T-cell (primary cell): ENCODE data around the gene HORMAD1. TPM values are rescaled to one million over a fixed set of nuclear protein-coding genes. Genes with fewer than 3 reads are reported as not detected.
"Not testable (repeated sequence)": the region's sequence is repeated elsewhere in the genome, so short reads cannot be mapped to it uniquely, and the experiment has no call there.

ENCODE experiments used
- ATAC-seq, 4 experiments: fragments of 200-7000 bp in 3 of 4; fragments of 150-1000 bp in 1 of 4; cut with Tn5 transposase; replicated peaks in 1 of 4; 1 replicate in 3 of 4; 2 replicates in 1 of 4; pipeline ENCODE4 v1.10.0; 2021; ENCODE audit warnings: moderate library complexity in 3 of 4, mild to moderate bottlenecking in 2 of 4, moderate number of reproducible peaks in 1 of 4
- CTCF ChIA-PET, 2 donors: fragments of 300-600 bp; sonication (Branson Sonifier 250); formaldehyde crosslinking; loops; one replicate each; lab custom pipeline; 2022; ENCODE audit warnings: antibody characterized with exemption in 2 of 2; lab: Charles Lee
- POLR2A ChIA-PET, 2 donors: fragments of 300-600 bp; sonication (Branson Sonifier 250); formaldehyde crosslinking; loops; one replicate each; lab custom pipeline; 2022; ENCODE audit warnings: antibody characterized with exemption in 2 of 2; lab: Charles Lee
- DNase-seq, 35 experiments: peaks; one replicate each; pipeline versions ENCODE4 v3.0.0 to v3.0.0-alpha.2; 2013 to 2023
- H3K27ac ChIP-seq: one replicate; pipeline ENCODE4 v1.5.1; 2013; ENCODE audit warnings: low read length
- H3K27me3 ChIP-seq, 2 experiments: replicated peaks in 1 of 2; 1 replicate in 1 of 2; 2 replicates in 1 of 2; pipeline versions ENCODE4 v1.6.1 to v1.7.0; 2013; ENCODE audit warnings: low read length in 1 of 2, mixed read lengths in 1 of 2; ENCODE audit not compliant: control insufficient read depth in 2 of 2, insufficient read depth in 2 of 2; ENCODE audit errors: extremely low read depth in 1 of 2
- H3K36me3 ChIP-seq, 2 donors: 1 replicate in 1 of 2; 2 replicates in 1 of 2; pipeline versions ENCODE4 v1.6.1 to v1.7.0; 2013; ENCODE audit warnings: low read length in 1 of 2; ENCODE audit not compliant: control insufficient read depth in 2 of 2, insufficient read depth in 1 of 2; ENCODE audit errors: extremely low read depth in 1 of 2
- H3K4me1 ChIP-seq, 2 experiments: 1 replicate in 1 of 2; 2 replicates in 1 of 2; pipeline versions ENCODE4 v1.6.1 to v1.7.0; 2013; ENCODE audit warnings: low read length in 2 of 2, mixed read lengths in 1 of 2; ENCODE audit not compliant: insufficient read depth in 2 of 2, control insufficient read depth in 1 of 2; ENCODE audit errors: extremely low read depth in 1 of 2
- H3K4me3 ChIP-seq, 2 donors: 1 replicate in 1 of 2; 2 replicates in 1 of 2; pipeline versions ENCODE4 v1.5.1 to v1.7.0; 2013; ENCODE audit warnings: mild to moderate bottlenecking in 2 of 2, low read length in 1 of 2, moderate library complexity in 1 of 2; ENCODE audit not compliant: control insufficient read depth in 1 of 2; ENCODE audit errors: extremely low read depth in 1 of 2
- H3K9me3 ChIP-seq: 2 replicates; pipeline ENCODE4 v1.7.0; 2013
- H3K27ac Mint-ChIP-seq, 2 donors: one replicate each; pipeline ENCODE4 v1.8.0; 2020 to 2021; ENCODE audit warnings: mild to moderate bottlenecking in 2 of 2, mixed read lengths in 2 of 2
- H3K27me3 Mint-ChIP-seq, 2 donors: one replicate each; pipeline ENCODE4 v1.8.0; 2021 to 2022; ENCODE audit warnings: mixed read lengths in 2 of 2
- H3K36me3 Mint-ChIP-seq: one replicate; pipeline ENCODE4 v1.8.0; 2021; ENCODE audit warnings: mixed read lengths
- H3K4me1 Mint-ChIP-seq, 3 donors: one replicate each; pipeline ENCODE4 v1.8.0; 2020 to 2022; ENCODE audit warnings: mixed read lengths in 3 of 3, mild to moderate bottlenecking in 1 of 3
- H3K4me3 Mint-ChIP-seq, 3 donors: one replicate each; pipeline ENCODE4 v1.8.0; 2020 to 2022; ENCODE audit warnings: mild to moderate bottlenecking in 3 of 3, mixed read lengths in 3 of 3, moderate library complexity in 3 of 3
- H3K9me3 Mint-ChIP-seq, 3 donors: one replicate each; pipeline ENCODE4 v1.8.0; 2020 to 2022; ENCODE audit warnings: mixed read lengths in 3 of 3
- WGBS: methylation state at CpG from one replicate; pipeline ENCODE4 v1.1.5; 2013; ENCODE audit warnings: missing lambda C conversion rate; ENCODE audit not compliant: insufficient coverage; 5-methylcytosine and 5-hydroxymethylcytosine counted together
- total RNA-seq, 35 experiments: library from RNA in 6 of 35; stranded (reverse) in 6 of 35; fragments of 120-200 nt in 1 of 35; gene quantifications; one replicate each; pipeline versions ENCODE4 v1.2.1 to v1.2.4 and lab custom pipeline; 2013 to 2026

The HORMAD1 gene
- total RNA-seq (under 1 TPM in 4 of 5 donors, not detected in 1; 0.28 to 0.55 (median 0.45) TPM), total RNA-seq (lab: John Stamatoyannopoulos, UW) (0 to 0.65 (median 0.19) reads per million in 29 experiments)
- 0.28 TPM for total RNA-seq (2013)

- no peak within 1 kb of the TSS for H3K27ac ChIP-seq
- POLR2A ChIA-PET, result no interaction called here
- H3K4me1 ChIP-seq, result no peaks in the 10 kb centered on the region
- Mint-ChIP-seq H3K4me1 (no peaks in the 10 kb centered on the region), H3K36me3 (no peaks in the 10 kb centered on the region), H3K9me3 (peaks cover 0 to 3% (median 0%) of the 10 kb centered on the region in 3 donors), H3K27me3 (no peaks in the 10 kb centered on the region), H3K4me3 (no peak within 1 kb of the TSS), H3K27ac (no peak within 1 kb of the TSS)
- CTCF ChIA-PET, result interaction anchor here in 1 of 2 donors (0.7 kb wide), 1 partner anchor 198 kb away, joined by 4 read pairs; no protein-coding TSS in a partner anchor
- 96% methylated on average over 9 of the region's 24 CpGs for WGBS
- no peak within 1 kb of the TSS for H3K4me3 ChIP-seq
- no peak for ATAC-seq
- H3K27me3 ChIP-seq, result no peaks in the 10 kb centered on the region
- no peak for DNase-seq
- no peaks in the 10 kb centered on the region for H3K9me3 ChIP-seq
- H3K36me3 ChIP-seq, result no peaks in the 10 kb centered on the region
Measured at GRCh38 chr1:150720703-150721102, at the start of gene HORMAD1. HORMAD1 (minus strand) TSS chr1:150720895; CDS start chr1:150719505, 1,390 bp downstream.

GRCh38 chr1:150767704-150768103, 47.0 kb upstream of the HORMAD1 start:
- H3K36me3 ChIP-seq, ATAC-seq, H3K27me3 ChIP-seq, POLR2A ChIA-PET, H3K27ac ChIP-seq, H3K4me3 ChIP-seq, DNase-seq, H3K9me3 ChIP-seq, H3K4me3 Mint-ChIP-seq, H3K36me3 Mint-ChIP-seq, H3K27me3 Mint-ChIP-seq, H3K9me3 Mint-ChIP-seq: not testable (repeated sequence)
- Mint-ChIP-seq H3K4me1 (peaks cover 46 to 48% (median 48%) of the 10 kb centered on the region in 3 donors), H3K27ac (peak overlapping the region in 1 of 2 donors; percentile 98)
- WGBS, result 67% methylated on average over 1 of the region's 1 CpG
- CTCF ChIA-PET, result interaction anchor here in 1 of 2 donors (0.9 kb wide), 1 partner anchor 109 kb away, joined by 3 read pairs; the partner anchor contains the start of gene ARNT
- peaks cover 19 to 23% of the 10 kb centered on the region in 2 experiments for H3K4me1 ChIP-seq

GRCh38 chr1:150765977-150766301, 45.2 kb upstream of the HORMAD1 start:
- ChIA-PET POLR2A (interaction anchor here in 1 of 2 donors (0.6 kb wide), 2 partner anchors 91 to 186 kb away, joined by 3 to 4 read pairs; partner anchors contain the start of gene MCL1), CTCF (interaction anchor here in 1 of 2 donors (1.8 kb wide), 1 partner anchor 69 kb away, joined by 6 read pairs; the partner anchor contains the start of gene GOLPH3L)
- ATAC-seq, result peak in 1 of 4 experiments; percentile 27
- not testable (repeated sequence) for H3K27me3 ChIP-seq, H3K36me3 ChIP-seq, H3K27me3 Mint-ChIP-seq, H3K9me3 ChIP-seq, H3K9me3 Mint-ChIP-seq
- Mint-ChIP-seq H3K36me3 (peaks cover 18% of the 10 kb centered on the region), H3K4me3 (peak overlapping the region; percentile 93 to 97 (median 96)), H3K4me1 (peaks cover 46 to 53% (median 50%) of the 10 kb centered on the region in 3 donors), H3K27ac (peak overlapping the region; percentile 94 to 98)
- Histone ChIP-seq H3K4me1 (peaks cover 14 to 19% of the 10 kb centered on the region in 2 experiments), H3K27ac (peak overlapping the region; percentile 57), H3K4me3 (peak overlapping the region; percentile 51 to 62)
- peak in 1 of 35 experiments; percentile 14 for DNase-seq
- WGBS, result 60% methylated on average over 1 of the region's 1 CpG

- peaks cover 0 to 4% of the 10 kb centered on the region in 2 donors for H3K36me3 ChIP-seq
- ChIA-PET POLR2A (interaction anchor here (0.6 to 0.8 kb wide), 5 partner anchors 9 to 632 kb away, joined by 3 to 12 read pairs (median 3); partner anchors contain the start of genes GOLPH3L (in 1 of the 2) and MCL1 (in 1 of the 2)), CTCF (interaction anchor here in 1 of 2 donors (0.6 to 1.8 kb wide), 2 partner anchors 21 to 68 kb away, joined by 3 to 6 read pairs; partner anchors contain the start of gene GOLPH3L)
- DNase-seq, result peak in 2 of 35 experiments; percentile 8 to 58
- Mint-ChIP-seq H3K4me1 (peaks cover 44 to 52% (median 49%) of the 10 kb centered on the region in 3 donors), H3K4me3 (peak within 1 kb of the TSS; percentile 93 to 97 (median 96)), H3K9me3 (peaks cover 0 to under 1% (median 0%) of the 10 kb centered on the region in 3 donors), H3K27me3 (no peaks in the 10 kb centered on the region), H3K27ac (peak within 1 kb of the TSS; percentile 94 to 98), H3K36me3 (peaks cover 22% of the 10 kb centered on the region)
- ATAC-seq, result peak; percentile 71 to 83 (median 75)
- no peaks in the 10 kb centered on the region for H3K9me3 ChIP-seq
- peak within 1 kb of the TSS; percentile 57 for H3K27ac ChIP-seq
- peak within 1 kb of the TSS; percentile 51 to 62 for H3K4me3 ChIP-seq
- WGBS, result 0% methylated on average over 2 of the region's 4 CpGs
- no peaks in the 10 kb centered on the region for H3K27me3 ChIP-seq
- peaks cover 10 to 15% of the 10 kb centered on the region in 2 experiments for H3K4me1 ChIP-seq
Measured at GRCh38 chr1:150765296-150765976, 44.7 kb upstream of the HORMAD1 start, which contains the start of gene CTSS. CTSS (minus strand) TSS chr1:150765778; CDS start chr1:150764763, 1,015 bp downstream.

- CTCF ChIA-PET, result interaction anchor here in 1 of 2 donors (1.8 kb wide), 1 partner anchor 68 kb away, joined by 6 read pairs; the partner anchor contains the start of gene GOLPH3L
- POLR2A ChIA-PET, result interaction anchor here in 1 of 2 donors (0.6 to 0.8 kb wide), 3 partner anchors 25 to 633 kb away, joined by 3 to 7 read pairs (median 6); partner anchors contain the start of gene GOLPH3L
- H3K9me3 ChIP-seq, result no peaks in the 10 kb centered on the region
- peak in 2 of 4 experiments; percentile 34 to 64 for ATAC-seq
- WGBS, result no CpG with 5 or more reads among the region's 2 CpGs
- H3K27ac ChIP-seq, result peak overlapping the region; percentile 57
- Mint-ChIP-seq H3K4me1 (peaks cover 49 to 58% (median 55%) of the 10 kb centered on the region in 3 donors), H3K4me3 (peak overlapping the region; percentile 93 to 97 (median 96)), H3K9me3 (peaks cover 0 to 4% (median 0%) of the 10 kb centered on the region in 3 donors), H3K36me3 (peaks cover 29% of the 10 kb centered on the region), H3K27me3 (no peaks in the 10 kb centered on the region), H3K27ac (peak overlapping the region; percentile 94 to 98)
- peaks cover 0 to 5% of the 10 kb centered on the region in 2 donors for H3K36me3 ChIP-seq
- H3K4me1 ChIP-seq, result peaks cover 10 to 15% of the 10 kb centered on the region in 2 experiments
- H3K27me3 ChIP-seq, result no peaks in the 10 kb centered on the region
- peak in 1 of 35 experiments; percentile 64 for DNase-seq
- H3K4me3 ChIP-seq, result peak overlapping the region; percentile 51 to 62
Measured at GRCh38 chr1:150764617-150765101, 44.0 kb upstream of the HORMAD1 start.

GRCh38 chr1:150763018-150763417, 42.3 kb upstream of the HORMAD1 start:
- WGBS, result 80% methylated on average over 1 of the region's 3 CpGs
- Mint-ChIP-seq H3K27ac (peak overlapping the region in 1 of 2 donors; percentile 5), H3K4me1 (peaks cover 54 to 62% (median 56%) of the 10 kb centered on the region in 3 donors), H3K4me3 (peak overlapping the region; percentile 17 to 65 (median 38)), H3K9me3 (peaks cover 0 to 4% (median 0%) of the 10 kb centered on the region in 3 donors), H3K36me3 (peaks cover 34% of the 10 kb centered on the region), H3K27me3 (no peaks in the 10 kb centered on the region)
- Histone ChIP-seq H3K27ac (no peak overlapping the region), H3K4me1 (peaks cover 10 to 15% of the 10 kb centered on the region in 2 experiments), H3K9me3 (no peaks in the 10 kb centered on the region), H3K36me3 (peaks cover 0 to 7% of the 10 kb centered on the region in 2 donors), H3K27me3 (no peaks in the 10 kb centered on the region), H3K4me3 (no peak overlapping the region)
- CTCF ChIA-PET, result no interaction called here
- POLR2A ChIA-PET, result no interaction called here
- no peak for ATAC-seq
- no peak for DNase-seq
